PC-9 (cell line): ENCODE data around the gene KBTBD8.

Experiments
- CTCF ChIP-seq: fragments of 200-600 bp; sonication (generic); conservative IDR thresholded peaks from 2 replicates; pipeline ENCODE4 v1.6.1; 2017; ENCODE audit warnings: mixed run types, antibody characterized with exemption, mild to moderate bottlenecking, moderate library complexity
- EZH2 ChIP-seq: fragments of 200-600 bp; sonication (generic); IDR thresholded peaks from 2 replicates; pipeline ENCODE4 v1.8.0; 2017; ENCODE audit warnings: antibody characterized with exemption, low read depth

- TF ChIP-seq EZH2 (no peak), CTCF (no peak)
These were observed 17.8 kb downstream of the KBTBD8 start for GRCh38 chr3:67015702-67016484.
